Endothelial cell of umbilical vein (primary cell): ENCODE data around the gene CHST3. TPM values are rescaled to one million over a fixed set of nuclear protein-coding genes. Genes with fewer than 3 reads are reported as not detected.

Experiments used
- BruUV-seq: library from RNA; stranded (reverse); fragments of 400-500 nt; replicated peaks from 2 replicates; lab custom pipeline; 2021; lab: Mats Ljungman, UMichigan
- CTCF ChIA-PET: fragments of 300-600, 350-600 bp; sonication (Branson Sonifier 250); formaldehyde crosslinking; loops from one replicate; lab custom pipeline; 2021; ENCODE audit warnings: antibody characterized with exemption, inconsistent platforms; lab: Charles Lee
- POLR2A ChIA-PET: fragments of 300-600, 350-600 bp; sonication (Branson Sonifier 250); formaldehyde crosslinking; loops from one replicate; lab custom pipeline; 2021; ENCODE audit warnings: antibody characterized with exemption, inconsistent platforms; lab: Charles Lee
- DNase-seq: peaks from one replicate; pipeline ENCODE4 v3.0.0-alpha.2; 2011; ENCODE audit warnings: low read depth, low spot score
- FAIRE-seq: peaks from 2 replicates; lab custom pipeline; 2011; peaks lifted over from hg19 to GRCh38; lab: Jason Lieb, UNC
- H2AFZ ChIP-seq: 2 replicates; pipeline ENCODE4 v1.6.0; 2012; ENCODE audit warnings: low read depth, low read length, control low read depth, inconsistent platforms
- H3K27ac ChIP-seq: 2 replicates; pipeline ENCODE4 v1.5.1; 2011; ENCODE audit warnings: low read depth, mild to moderate bottlenecking, control low read depth, low read length, moderate library complexity; ENCODE audit not compliant: insufficient read depth
- H3K27me3 ChIP-seq, 2 experiments: 2 replicates each; pipeline versions ENCODE4 v1.6.0 to v1.6.1; 2011; ENCODE audit warnings: low read length in 2 of 2, mixed read lengths in 1 of 2; ENCODE audit not compliant: control insufficient read depth in 2 of 2, insufficient read depth in 2 of 2
- H3K36me3 ChIP-seq, 2 experiments: 2 replicates in 1 of 2; 3 replicates in 1 of 2; pipeline ENCODE4 v1.5.1; 2011; ENCODE audit warnings: low read length in 2 of 2, mild to moderate bottlenecking in 1 of 2, moderate library complexity in 1 of 2; ENCODE audit not compliant: control insufficient read depth in 2 of 2, insufficient read depth in 2 of 2; ENCODE audit errors: extremely low read depth in 1 of 2
- H3K4me1 ChIP-seq: 3 replicates; pipeline ENCODE4 v1.5.1; 2011; ENCODE audit warnings: mild to moderate bottlenecking, low read length; ENCODE audit not compliant: control insufficient read depth, insufficient read depth; ENCODE audit errors: extremely low read depth
- H3K4me2 ChIP-seq: 2 replicates; pipeline ENCODE4 v1.6.1; 2011; ENCODE audit warnings: low read length, control low read depth, mixed read lengths; ENCODE audit not compliant: insufficient read depth
- H3K4me3 ChIP-seq, 3 experiments: fragments of 200-600 bp in 1 of 3; sonication (generic), shearing (Covaris generic) in 1 of 3; replicated peaks in 1 of 3; 2 replicates each; pipeline ENCODE4 v1.5.1; 2011 to 2016; ENCODE audit warnings: control low read depth in 3 of 3, low read length in 3 of 3, mild to moderate bottlenecking in 2 of 3, inconsistent platforms in 1 of 3, low read depth in 1 of 3, moderate library complexity in 1 of 3; ENCODE audit not compliant: insufficient read depth in 1 of 3
- H3K79me2 ChIP-seq: 2 replicates; pipeline ENCODE4 v1.6.0; 2012; ENCODE audit warnings: low read length, inconsistent platforms; ENCODE audit not compliant: control insufficient read depth, insufficient read depth
- H3K9ac ChIP-seq: replicated peaks from 2 replicates; pipeline ENCODE3; 2011; ENCODE audit warnings: low read length, control low read depth; ENCODE audit not compliant: insufficient read depth; ENCODE audit errors: extremely low read depth
- H3K9me1 ChIP-seq: replicated peaks from 3 replicates; pipeline ENCODE4 v1.6.0; 2011; ENCODE audit warnings: mild to moderate bottlenecking, low read length; ENCODE audit not compliant: control insufficient read depth, insufficient read depth; ENCODE audit errors: extremely low read depth
- H3K9me3 ChIP-seq: replicated peaks from 2 replicates; pipeline ENCODE4 v1.5.1; 2012; ENCODE audit warnings: low read length, inconsistent platforms; ENCODE audit not compliant: control insufficient read depth, insufficient read depth
- H4K20me1 ChIP-seq: replicated peaks from 2 replicates; pipeline ENCODE3; 2011; ENCODE audit warnings: mild to moderate bottlenecking, low read length; ENCODE audit not compliant: control insufficient read depth, insufficient read depth; ENCODE audit errors: extremely low read depth
- EZH2 ChIP-seq: IDR thresholded peaks from 2 replicates; pipeline ENCODE4 v1.6.1; 2012; ENCODE audit warnings: borderline replicate concordance, low read depth, mild to moderate bottlenecking, moderate library complexity, low read length, inconsistent platforms; ENCODE audit not compliant: severe bottlenecking
- FOS ChIP-seq: IDR thresholded peaks from 2 replicates; pipeline ENCODE4 v1.6.1; 2011; ENCODE audit warnings: mild to moderate bottlenecking, low read length, moderate library complexity, borderline replicate concordance; ENCODE audit not compliant: insufficient read depth
- GATA2 ChIP-seq: IDR thresholded peaks from 2 replicates; pipeline ENCODE4 v1.7.0; 2011; ENCODE audit warnings: low read depth, mild to moderate bottlenecking, moderate library complexity, mixed read lengths, low read length; ENCODE audit not compliant: insufficient read length, insufficient read depth
- JUN ChIP-seq: IDR thresholded peaks from 2 replicates; pipeline ENCODE4 v1.6.1; 2011; ENCODE audit warnings: borderline replicate concordance, low read depth; ENCODE audit not compliant: insufficient read length, insufficient read depth
- MYC ChIP-seq: IDR thresholded peaks from one replicate; pipeline ENCODE4 v1.6.1; 2011; ENCODE audit warnings: mild to moderate bottlenecking, low read depth, low read length
- POLR2A ChIP-seq: IDR thresholded peaks from 2 replicates; pipeline ENCODE4 v1.6.1; 2012; ENCODE audit warnings: low read depth, mild to moderate bottlenecking, control low read depth, low read length
- POLR2AphosphoS5 ChIP-seq: IDR thresholded peaks from 2 replicates; pipeline ENCODE4 v1.6.1; 2012; ENCODE audit warnings: low read depth, mild to moderate bottlenecking, control low read depth, low read length, moderate library complexity; ENCODE audit not compliant: insufficient read depth
- dilution Hi-C: fragments of 300-500 bp; cut with MboI; formaldehyde crosslinking; loops from one replicate; pipeline ENCODE4 v1.15.0; 2019; ENCODE audit warnings: low sequenced_read_pairs; ENCODE audit not compliant: extremely low pct_ligation_motif_present
- intact Hi-C: fragments of 100-400 bp; cut with micrococcal nuclease; formaldehyde crosslinking; loops from one replicate; pipeline ENCODE4 v1.10.0; 2022
- polyA plus RNA-seq, 4 experiments: library from polyadenylated mRNA; depleted of rRNA in 3 of 4; stranded (reverse) in 3 of 4; unstranded in 1 of 4; fragments of >200 nt; gene quantifications; 2 replicates each; pipeline versions ENCODE4 v1.2.1 to v1.2.3, GENCODE V29; 2011 to 2012; ENCODE audit warnings: missing spikeins in 1 of 4
- total RNA-seq: library from RNA; stranded (reverse); gene quantifications from 2 replicates; pipeline ENCODE4 v1.2.3, GENCODE V29; 2021
- TF ChIP-seq, protein P1 (sequence below): IDR thresholded peaks from 2 replicates; pipeline ENCODE4 v1.6.1; 2011; ENCODE audit not compliant: insufficient read depth, insufficient read length
- TF ChIP-seq, protein P2 (sequence below), 2 donors: IDR thresholded peaks; 1 replicate in 1 of 2; 2 replicates in 1 of 2; pipeline ENCODE4 v1.5.1; 2011; ENCODE audit warnings: low read length in 2 of 2, mild to moderate bottlenecking in 2 of 2, moderate library complexity in 2 of 2, control low read depth in 1 of 2, inconsistent platforms in 1 of 2, low read depth in 1 of 2; ENCODE audit not compliant: insufficient read depth in 1 of 2; ENCODE audit errors: extremely low read depth in 1 of 2

CHST3 gene
- total and polyA plus RNA-seq, 2 donors (not counting 3 experiments of a cell fraction or from before 2014, with no cell fraction given): 5.5 to 11.5 TPM

DNA sequence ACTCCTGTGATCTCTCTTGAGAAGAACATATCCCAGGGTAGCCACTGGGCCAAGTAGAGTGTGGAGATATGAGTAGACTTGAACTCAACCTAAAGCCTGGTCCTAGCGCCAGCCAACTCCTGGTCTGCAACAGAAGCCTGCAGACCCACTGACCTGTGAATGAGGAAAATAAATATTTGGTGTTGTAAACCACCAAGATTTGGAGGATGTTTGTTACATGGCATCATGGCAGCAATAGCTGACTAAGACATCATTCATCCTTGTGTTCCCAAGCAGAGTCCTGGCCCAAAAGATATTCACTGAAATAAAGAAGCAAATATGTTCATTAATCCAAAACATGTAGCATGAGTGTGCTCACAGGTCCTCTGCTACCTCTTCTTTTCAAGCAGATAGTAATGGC lies 26.0 kb upstream of the CHST3 start:
- Histone ChIP-seq H3K4me3 (no peak overlapping the region), H3K4me2 (no peak overlapping the region), H3K9me1 (no peaks in the 10 kb centered on the region), H3K9ac (no peak overlapping the region), H3K27me3 (no peaks in the 10 kb centered on the region), H3K4me1 (no peaks in the 10 kb centered on the region), H3K9me3 (no peaks in the 10 kb centered on the region), H3K36me3 (no peaks in the 10 kb centered on the region), H3K79me2 (no peaks in the 10 kb centered on the region), H2AFZ (no peak overlapping the region), H3K27ac (no peak overlapping the region), H4K20me1 (no peaks in the 10 kb centered on the region)
- DNase-seq (no peak), FAIRE-seq (no peak)
- TF ChIP-seq, protein P1, sequence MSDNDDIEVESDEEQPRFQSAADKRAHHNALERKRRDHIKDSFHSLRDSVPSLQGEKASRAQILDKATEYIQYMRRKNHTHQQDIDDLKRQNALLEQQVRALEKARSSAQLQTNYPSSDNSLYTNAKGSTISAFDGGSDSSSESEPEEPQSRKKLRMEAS: no peak
- no peak for TF ChIP-seq FOS
- TF ChIP-seq MYC: no peak
- no peak for TF ChIP-seq POLR2A
- TF ChIP-seq EZH2: no peak
- TF ChIP-seq POLR2AphosphoS5: no peak
- TF ChIP-seq, protein P2, sequence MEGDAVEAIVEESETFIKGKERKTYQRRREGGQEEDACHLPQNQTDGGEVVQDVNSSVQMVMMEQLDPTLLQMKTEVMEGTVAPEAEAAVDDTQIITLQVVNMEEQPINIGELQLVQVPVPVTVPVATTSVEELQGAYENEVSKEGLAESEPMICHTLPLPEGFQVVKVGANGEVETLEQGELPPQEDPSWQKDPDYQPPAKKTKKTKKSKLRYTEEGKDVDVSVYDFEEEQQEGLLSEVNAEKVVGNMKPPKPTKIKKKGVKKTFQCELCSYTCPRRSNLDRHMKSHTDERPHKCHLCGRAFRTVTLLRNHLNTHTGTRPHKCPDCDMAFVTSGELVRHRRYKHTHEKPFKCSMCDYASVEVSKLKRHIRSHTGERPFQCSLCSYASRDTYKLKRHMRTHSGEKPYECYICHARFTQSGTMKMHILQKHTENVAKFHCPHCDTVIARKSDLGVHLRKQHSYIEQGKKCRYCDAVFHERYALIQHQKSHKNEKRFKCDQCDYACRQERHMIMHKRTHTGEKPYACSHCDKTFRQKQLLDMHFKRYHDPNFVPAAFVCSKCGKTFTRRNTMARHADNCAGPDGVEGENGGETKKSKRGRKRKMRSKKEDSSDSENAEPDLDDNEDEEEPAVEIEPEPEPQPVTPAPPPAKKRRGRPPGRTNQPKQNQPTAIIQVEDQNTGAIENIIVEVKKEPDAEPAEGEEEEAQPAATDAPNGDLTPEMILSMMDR (IDR thresholded peaks at IDR 0.05; ENCODE audit: extremely low read depth in 1 of 2, insufficient read depth in 1 of 2, low read depth in 1 of 2, low read length in 2 of 2): no peak
- no peak for TF ChIP-seq GATA2
- no peak for TF ChIP-seq JUN
- ChIA-PET CTCF (interaction anchor here (0.8 to 1.6 kb wide), 5 partner anchors 11 to 42 kb away, joined by 3 to 7 read pairs (median 3); no protein-coding TSS in a partner anchor), POLR2A (interaction anchor here (0.6 kb wide), 1 partner anchor 34 kb away, joined by 4 read pairs; no protein-coding TSS in a partner anchor)
- no TSS peak for BruUV-seq
- intact Hi-C loops: no loop called here
- dilution Hi-C loops: no loop called here
